Neural cell (in vitro differentiated cells): Measurements from ENCODE around the gene LY6G6F. TPM values are rescaled to one million over a fixed set of nuclear protein-coding genes. Genes with fewer than 3 reads are reported as not detected.
A peak's percentile ranks its signal among the peaks of the same experiment; 100 is the strongest.

ENCODE experiments used
- H2AFZ ChIP-seq: fragments of 200-600, 300-800 bp; sonication (generic), shearing (Covaris generic); 2 replicates; pipeline ENCODE4 v1.6.0; 2014; ENCODE audit warnings: low read depth, mild to moderate bottlenecking, antibody characterized with exemption, low read length, moderate library complexity
- H3F3A ChIP-seq: fragments of 200-600 bp; shearing (Covaris generic); 2 replicates; pipeline ENCODE4 v1.6.1; 2016; ENCODE audit warnings: mild to moderate bottlenecking, moderate library complexity, mixed read lengths, antibody characterized with exemption, low read length; ENCODE audit not compliant: insufficient read depth, poor library complexity, severe bottlenecking
- H3K27ac ChIP-seq: fragments of 200-600, 300-800 bp; sonication (generic), shearing (Covaris generic); 2 replicates; pipeline ENCODE4 v1.5.1; 2014; ENCODE audit warnings: mild to moderate bottlenecking, low read length, moderate library complexity
- H3K27me3 ChIP-seq: fragments of 300-800, 200-600 bp; sonication (generic), shearing (Covaris generic); 2 replicates; pipeline ENCODE4 v1.6.0; 2014; ENCODE audit warnings: mild to moderate bottlenecking, low read depth, low read length, moderate library complexity; ENCODE audit not compliant: insufficient read depth
- H3K36me3 ChIP-seq: fragments of 300-800, 200-600 bp; sonication (generic), shearing (Covaris generic); 2 replicates; pipeline ENCODE4 v1.5.1; 2014; ENCODE audit warnings: mild to moderate bottlenecking, antibody characterized with exemption, low read length, moderate library complexity; ENCODE audit not compliant: insufficient read depth
- H3K4me2 ChIP-seq: fragments of 300-800, 200-600 bp; sonication (generic), shearing (Covaris generic); 2 replicates; pipeline ENCODE4 v1.6.0; 2014; ENCODE audit warnings: mild to moderate bottlenecking, low read length
- H3K4me3 ChIP-seq: fragments of 300-800, 200-600 bp; sonication (generic), shearing (Covaris generic); 2 replicates; pipeline ENCODE4 v1.5.1; 2014; ENCODE audit warnings: mild to moderate bottlenecking, low read length, moderate library complexity
- H3K79me2 ChIP-seq: fragments of 200-600 bp; shearing (Covaris generic); replicated peaks from 2 replicates; pipeline ENCODE4 v1.6.0; 2014; ENCODE audit warnings: mild to moderate bottlenecking, low read length, moderate library complexity; ENCODE audit not compliant: insufficient read depth
- H3K9ac ChIP-seq: fragments of 300-800, 200-600 bp; sonication (generic), shearing (Covaris generic); 2 replicates; pipeline ENCODE4 v1.6.1; 2016; ENCODE audit warnings: mild to moderate bottlenecking, low read length, mixed read lengths
- H3K9me2 ChIP-seq: fragments of 200-600 bp; shearing (Covaris generic); 2 replicates; pipeline ENCODE4 v1.6.1; 2016; ENCODE audit warnings: mild to moderate bottlenecking, low read length, mixed read lengths; ENCODE audit not compliant: insufficient read depth
- H3K9me3 ChIP-seq: fragments of 200-600, 300-800 bp; sonication (generic), shearing (Covaris generic); 2 replicates; pipeline ENCODE4 v1.6.1; 2016; ENCODE audit warnings: mild to moderate bottlenecking, mixed run types, low read length, moderate library complexity, mixed read lengths
- H4K20me1 ChIP-seq: fragments of 200-600 bp; shearing (Covaris generic); 2 replicates; pipeline ENCODE4 v1.6.1; 2016; ENCODE audit warnings: mild to moderate bottlenecking, mixed run types; ENCODE audit not compliant: insufficient read depth
- CTCF ChIP-seq: fragments of 450-650 bp; IDR thresholded peaks from 2 replicates; pipeline ENCODE4 v1.5.1; 2014; ENCODE audit warnings: antibody characterized with exemption, mild to moderate bottlenecking, moderate library complexity; ENCODE audit not compliant: poor library complexity, severe bottlenecking
- EP300 ChIP-seq: fragments of 450-650 bp; conservative IDR thresholded peaks from 2 replicates; pipeline ENCODE4 v1.6.1; 2014; ENCODE audit warnings: antibody characterized with exemption, mild to moderate bottlenecking, moderate library complexity; ENCODE audit not compliant: poor library complexity, severe bottlenecking
- EZH2 ChIP-seq: fragments of 200-600, 300-800 bp; shearing (Covaris generic), sonication (generic); IDR thresholded peaks from 2 replicates; pipeline ENCODE4 v1.6.1; 2014; ENCODE audit warnings: antibody characterized with exemption, low read length, borderline replicate concordance, mild to moderate bottlenecking; ENCODE audit not compliant: insufficient read depth, poor library complexity, severe bottlenecking
- MXI1 ChIP-seq: fragments of 450-650 bp; conservative IDR thresholded peaks from 2 replicates; pipeline ENCODE4 v1.6.1; 2014; ENCODE audit warnings: antibody characterized with exemption, mild to moderate bottlenecking; ENCODE audit not compliant: poor library complexity, severe bottlenecking
- POLR2AphosphoS5 ChIP-seq: IDR thresholded peaks from 2 replicates; pipeline ENCODE4 v1.6.1; 2012
- RAD21 ChIP-seq: fragments of 450-650 bp; conservative IDR thresholded peaks from 2 replicates; pipeline ENCODE4 v1.6.1; 2014; ENCODE audit warnings: antibody characterized with exemption, mild to moderate bottlenecking, moderate library complexity
- TAF1 ChIP-seq: IDR thresholded peaks from 2 replicates; pipeline ENCODE4 v1.6.1; 2012; ENCODE audit warnings: low read depth
- polyA plus RNA-seq: library from polyadenylated mRNA; depleted of rRNA; stranded (reverse); fragments of >200 nt; gene quantifications from 2 replicates; pipeline ENCODE4 v1.2.3, GENCODE V29; 2014

The LY6G6F gene
- polyA plus RNA-seq, 1 donor from 2014 or later, result not detected

- Histone ChIP-seq H3K9me3 (no peaks in the 10 kb centered on the region), H4K20me1 (no peaks in the 10 kb centered on the region), H3K27ac (no peak overlapping the region), H3F3A (no peaks in the 10 kb centered on the region), H3K9ac (no peak overlapping the region), H3K4me3 (no peak overlapping the region), H2AFZ (no peak overlapping the region), H3K9me2 (no peaks in the 10 kb centered on the region), H3K4me2 (no peak overlapping the region), H3K36me3 (no peaks in the 10 kb centered on the region), H3K79me2 (no peaks in the 10 kb centered on the region), H3K27me3 (no peaks in the 10 kb centered on the region)
- TF ChIP-seq CTCF, result peak; percentile 24
- no peak for TF ChIP-seq RAD21
- TF ChIP-seq EZH2, result no peak
- no peak for TF ChIP-seq MXI1
- TF ChIP-seq TAF1, result no peak
Measured at GRCh38 chr6:31737991-31738979, 31.6 kb downstream of the LY6G6F start.

- peak within 1 kb of the TSS; percentile 25 for H3K9ac ChIP-seq
- H3K36me3 ChIP-seq, result no peaks in the 10 kb centered on the region
- H4K20me1 ChIP-seq, result no peaks in the 10 kb centered on the region
- no peaks in the 10 kb centered on the region for H3K9me2 ChIP-seq
- H3K4me3 ChIP-seq, result peak within 1 kb of the TSS; percentile 66
- no peak within 1 kb of the TSS for H3K27ac ChIP-seq
- peak within 1 kb of the TSS; percentile 60 for H3K4me2 ChIP-seq
- TF ChIP-seq EP300 (no peak), POLR2AphosphoS5 (peak; percentile 18), MXI1 (peak; percentile 85)
- no peaks in the 10 kb centered on the region for H3F3A ChIP-seq
- H3K79me2 ChIP-seq, result no peaks in the 10 kb centered on the region
- no peaks in the 10 kb centered on the region for H3K27me3 ChIP-seq
- H2AFZ ChIP-seq, result peak within 1 kb of the TSS; percentile 42
- no peaks in the 10 kb centered on the region for H3K9me3 ChIP-seq
Measured at GRCh38 chr6:31739639-31740396, 33.2 kb downstream of the LY6G6F start, which contains the start of gene MSH5. MSH5 (plus strand) TSS chr6:31740005; CDS start chr6:31740467, 462 bp downstream.

- TF ChIP-seq TAF1 (no peak), POLR2AphosphoS5 (no peak), EP300 (no peak), RAD21 (no peak)
- H3K27ac ChIP-seq, result no peak overlapping the region
- H2AFZ ChIP-seq, result peak overlapping the region; percentile 42
- H3K27me3 ChIP-seq, result no peaks in the 10 kb centered on the region
- H3K9ac ChIP-seq, result peak overlapping the region; percentile 25
- H3K79me2 ChIP-seq, result no peaks in the 10 kb centered on the region
- H3F3A ChIP-seq, result no peaks in the 10 kb centered on the region
- no peak overlapping the region for H3K4me2 ChIP-seq
- H3K36me3 ChIP-seq, result no peaks in the 10 kb centered on the region
- H3K9me3 ChIP-seq, result no peaks in the 10 kb centered on the region
- H4K20me1 ChIP-seq, result no peaks in the 10 kb centered on the region
- peak overlapping the region; percentile 66 for H3K4me3 ChIP-seq
- no peaks in the 10 kb centered on the region for H3K9me2 ChIP-seq
Measured at GRCh38 chr6:31740397-31741223, 33.9 kb downstream of the LY6G6F start.
